Astrocyte of the spinal cord (primary cell): ENCODE measurements around the gene HES6.

Source experiments
- DNase-seq: peaks from one replicate; pipeline ENCODE4 v3.0.0; 2011; ENCODE audit warnings: low read depth, low spot score
- H3K4me3 ChIP-seq: 2 replicates; pipeline ENCODE4 v1.5.1; 2011; ENCODE audit warnings: low read depth, mild to moderate bottlenecking, low read length, moderate library complexity
- CTCF ChIP-seq: IDR thresholded peaks from 2 replicates; pipeline ENCODE4 v1.5.1; 2012; ENCODE audit warnings: low read depth, mild to moderate bottlenecking, low read length, inconsistent platforms
- in situ Hi-C: cut with HindIII; loops from 2 replicates; pipeline ENCODE4 v1.10.0; 2017; ENCODE audit warnings: low sequenced_read_pairs

The HES6 gene

GRCh38 chr2:238238766-238239542 is 884 bp downstream of the HES6 start:
- no peak overlapping the region for H3K4me3 ChIP-seq
- DNase-seq = no peak
- in situ Hi-C loops = no loop called here
- no peak for TF ChIP-seq CTCF

GRCh38 chr2:238238311-238238765 is 1.5 kb downstream of the HES6 start:
- TF ChIP-seq CTCF = no peak
- no peak overlapping the region for H3K4me3 ChIP-seq
- no peak for DNase-seq
- in situ Hi-C loops = no loop called here

- no peak for DNase-seq
- H3K4me3 ChIP-seq = no peak overlapping the region
- in situ Hi-C loops = no loop called here
- TF ChIP-seq CTCF = no peak
Measured at GRCh38 chr2:238237431-238238135, 2.3 kb downstream of the HES6 start.

- in situ Hi-C loops = no loop called here
- DNase-seq = no peak
- TF ChIP-seq CTCF = no peak
- H3K4me3 ChIP-seq = no peak overlapping the region
Measured at GRCh38 chr2:238236571-238236970, 3.3 kb downstream of the HES6 start.

GRCh38 chr2:238235856-238236255 is 4.0 kb downstream of the HES6 start:
- in situ Hi-C loops = no loop called here
- no peak for TF ChIP-seq CTCF
- no peak for DNase-seq
- H3K4me3 ChIP-seq = no peak overlapping the region

GRCh38 chr2:238235331-238235732 is 4.5 kb downstream of the HES6 start:
- in situ Hi-C loops = no loop called here
- H3K4me3 ChIP-seq = no peak overlapping the region
- no peak for DNase-seq
- TF ChIP-seq CTCF = no peak
